ENCODE data around the gene EIF2D. TPM values are rescaled to one million over a fixed set of nuclear protein-coding genes. Genes with fewer than 3 reads are reported as not detected.
A peak's percentile ranks its signal among the peaks of the same experiment; 100 is the strongest.

EIF2D gene
- total and polyA plus RNA-seq, 9 of the 15 experiments (the other 6 are each of a cell fraction or from before 2014, with no cell fraction given): 81.1 to 138 (median 93.9) TPM

GRCh38 chr1:206612129-206612876 lies at the start of gene EIF2D (continued):
- no peak for TF ChIP-seq POLR3G (IDR thresholded peaks at IDR 0.05; ENCODE audit: extremely low read depth, insufficient read length, insufficient replicate concordance)
- peak; percentile 99 to 100 for TF ChIP-seq MAZ (CRISPR knock-in tag; conservative IDR thresholded peaks at IDR 0.05 in 1 of 2, IDR thresholded peaks at IDR 0.05 in 1 of 2)
- TF ChIP-seq XRCC4 (IDR thresholded peaks at IDR 0.05; ENCODE audit: extremely low read depth, insufficient read depth, insufficient read length): no peak
- TF ChIP-seq ZNF324 (CRISPR knock-in tag; IDR thresholded peaks at IDR 0.05): no peak
- TF ChIP-seq MEF2D (tag; conservative IDR thresholded peaks at IDR 0.05; ENCODE audit: low read depth): peak; percentile 84
- TF ChIP-seq PHB2 (IDR thresholded peaks at IDR 0.05; ENCODE audit: low read depth): no peak
- peak; percentile 44; the same call in 1 of the 2 replicates for TF ChIP-seq ARID1B (IDR thresholded peaks at IDR 0.05)
- peak; percentile 95 for TF ChIP-seq HCFC1 (IDR thresholded peaks at IDR 0.05; ENCODE audit: low read depth, low read length)
- peak; percentile 40; the same call in 1 of the 2 replicates for TF ChIP-seq ESRRB (CRISPR knock-in tag; IDR thresholded peaks at IDR 0.05; ENCODE audit: borderline replicate concordance)
- TF ChIP-seq HDAC3 (IDR thresholded peaks at IDR 0.05; ENCODE audit: borderline replicate concordance, partially characterized antibody): peak; percentile 60
- TF ChIP-seq ATF4 (CRISPR knock-in tag; IDR thresholded peaks at IDR 0.05): 0 out of 2 replicates have a peak, but pooled peaks have one; percentile 25
- TF ChIP-seq ZNF134 (CRISPR knock-in tag; conservative IDR thresholded peaks at IDR 0.05): no peak
- no peak for TF ChIP-seq BDP1 (IDR thresholded peaks at IDR 0.05; ENCODE audit: insufficient read depth, insufficient read length)
- no peak for TF ChIP-seq SNRNP70 (optimal IDR thresholded peaks at IDR 0.05; ENCODE audit: low read depth, low read length)
- peak; percentile 69 to 77; a peak in 3 of 4 replicates for TF ChIP-seq SIX5 (IDR thresholded peaks at IDR 0.05; ENCODE audit: borderline replicate concordance in 1 of 2, insufficient read depth in 1 of 2, low read depth in 1 of 2, low read length in 2 of 2)
- peak; percentile 41; the same call in 1 of the 2 replicates for TF ChIP-seq ZNF165 (CRISPR knock-in tag; IDR thresholded peaks at IDR 0.05; ENCODE audit: borderline replicate concordance)
- TF ChIP-seq ZNF785 (CRISPR knock-in tag; IDR thresholded peaks at IDR 0.05): no peak
- TF ChIP-seq ZNF274 (IDR thresholded peaks at IDR 0.05; ENCODE audit: borderline replicate concordance, low read depth, low read length): peak; percentile 21; the same call in 1 of the 2 replicates
- TF ChIP-seq THRB (CRISPR knock-in tag; conservative IDR thresholded peaks at IDR 0.05): 0 out of 2 replicates have a peak, but pooled peaks have one; percentile 10
- TF ChIP-seq MIER1 (IDR thresholded peaks at IDR 0.05; ENCODE audit: low read depth): peak; percentile 58; the same call in 1 of the 2 replicates
- peak; percentile 91 for TF ChIP-seq GABPA (tag; conservative IDR thresholded peaks at IDR 0.05; ENCODE audit: low read depth)
- peak; percentile 96 for TF ChIP-seq ZC3H11A (IDR thresholded peaks at IDR 0.05; ENCODE audit: low read depth, low read length)
- peak; percentile 67 for TF ChIP-seq CHD2 (IDR thresholded peaks at IDR 0.05; ENCODE audit: low read depth, low read length)
- TF ChIP-seq CREBBP (IDR thresholded peaks at IDR 0.05; ENCODE audit: low read depth, low read length): no peak
- peak; percentile 45; the same call in 1 of the 2 replicates for TF ChIP-seq RAD51 (IDR thresholded peaks at IDR 0.05; ENCODE audit: borderline replicate concordance, low read depth)
- TF ChIP-seq ZFP1 (CRISPR knock-in tag; IDR thresholded peaks at IDR 0.05): no peak
